ENCODE measurements around the gene SDCCAG8. TPM values are rescaled to one million over a fixed set of nuclear protein-coding genes. Genes with fewer than 3 reads are reported as not detected.

The SDCCAG8 gene
- total RNA-seq, 3 donors from 2014 or later (not counting 1 experiment from before 2014, with no cell fraction given): 17.8 to 28.3 (median 21.2) TPM

GRCh38 chr1:243543501-243543900, 287.7 kb downstream of the SDCCAG8 start:
- H3K27ac ChIP-seq (ENCODE audit: low read length): no peak overlapping the region
- H3K4me3 Mint-ChIP-seq: no peak overlapping the region
- H3K36me3 Mint-ChIP-seq: peaks cover 17% of the 10 kb centered on the region
- no CpG with 5 or more reads among the region's 2 CpGs for WGBS (ENCODE audit: insufficient coverage)
- no peaks in the 10 kb centered on the region for H3K9me3 Mint-ChIP-seq
- no peaks in the 10 kb centered on the region for H3K9me3 ChIP-seq (ENCODE audit: control insufficient read depth, insufficient read depth, low read length)
- no peak for ATAC-seq
- peaks cover 16% of the 10 kb centered on the region for H3K36me3 ChIP-seq (ENCODE audit: control insufficient read depth, insufficient read depth, low read length)
- no peak overlapping the region for H3K4me3 ChIP-seq (ENCODE audit: low read length)
- no peaks in the 10 kb centered on the region for H3K4me1 ChIP-seq (ENCODE audit: control insufficient read depth, insufficient read depth, low read length)
- H3K4me1 Mint-ChIP-seq: peaks cover 15 to 16% of the 10 kb centered on the region in 2 donors
- H3K27me3 Mint-ChIP-seq (ENCODE audit: low read depth in 2 of 2): no peaks in the 10 kb centered on the region
- DNase-seq: no peak
- TF ChIP-seq CTCF (IDR thresholded peaks at IDR 0.05): no peak
- no peaks in the 10 kb centered on the region for H3K27me3 ChIP-seq (ENCODE audit: control insufficient read depth, insufficient read depth, low read length)
- intact Hi-C loops (cut with micrococcal nuclease): no loop called here
- peak overlapping the region in 1 of 2 donors; percentile 18 for H3K27ac Mint-ChIP-seq

DNA sequence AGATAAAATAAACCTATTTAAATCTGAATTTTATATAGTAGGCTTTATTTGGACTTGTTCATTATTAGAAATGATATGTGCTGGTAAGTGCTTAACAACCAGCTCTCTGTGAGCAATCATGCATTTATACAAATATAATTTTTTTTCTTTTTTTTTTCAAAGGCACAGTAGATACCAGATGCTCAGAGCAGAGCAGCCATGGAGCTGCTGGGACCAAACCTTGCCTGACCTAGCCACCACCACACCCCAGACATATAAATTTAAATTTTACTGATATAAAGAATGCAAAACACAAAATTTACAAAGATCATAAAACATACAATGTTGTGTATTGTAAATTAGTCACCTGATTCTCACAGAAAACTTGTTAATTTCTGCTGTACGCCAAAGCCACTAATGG, 290.6 kb downstream of the SDCCAG8 start:
- Histone ChIP-seq H3K4me3 (ENCODE audit: low read length) (no peak overlapping the region), H3K9me3 (ENCODE audit: control insufficient read depth, insufficient read depth, low read length) (no peaks in the 10 kb centered on the region), H3K27ac (ENCODE audit: low read length) (no peak overlapping the region), H3K4me1 (ENCODE audit: control insufficient read depth, insufficient read depth, low read length) (no peaks in the 10 kb centered on the region), H3K27me3 (ENCODE audit: control insufficient read depth, insufficient read depth, low read length) (no peaks in the 10 kb centered on the region), H3K36me3 (ENCODE audit: control insufficient read depth, insufficient read depth, low read length) (peaks cover 21% of the 10 kb centered on the region)
- intact Hi-C loops (cut with micrococcal nuclease): no loop called here
- peaks cover 25 to 30% of the 10 kb centered on the region in 2 donors for H3K4me1 Mint-ChIP-seq
- WGBS (ENCODE audit: insufficient coverage): 0% methylated on average over 1 of the region's 1 CpG
- H3K4me3 Mint-ChIP-seq: no peak overlapping the region
- no peaks in the 10 kb centered on the region for H3K9me3 Mint-ChIP-seq
- peak overlapping the region in 1 of 2 donors; percentile 31 for H3K27ac Mint-ChIP-seq
- TF ChIP-seq CTCF (IDR thresholded peaks at IDR 0.05): no peak
- H3K27me3 Mint-ChIP-seq (ENCODE audit: low read depth in 2 of 2): no peaks in the 10 kb centered on the region
- ATAC-seq (no peak), DNase-seq (no peak)
- H3K36me3 Mint-ChIP-seq: peaks cover 12% of the 10 kb centered on the region

DNA sequence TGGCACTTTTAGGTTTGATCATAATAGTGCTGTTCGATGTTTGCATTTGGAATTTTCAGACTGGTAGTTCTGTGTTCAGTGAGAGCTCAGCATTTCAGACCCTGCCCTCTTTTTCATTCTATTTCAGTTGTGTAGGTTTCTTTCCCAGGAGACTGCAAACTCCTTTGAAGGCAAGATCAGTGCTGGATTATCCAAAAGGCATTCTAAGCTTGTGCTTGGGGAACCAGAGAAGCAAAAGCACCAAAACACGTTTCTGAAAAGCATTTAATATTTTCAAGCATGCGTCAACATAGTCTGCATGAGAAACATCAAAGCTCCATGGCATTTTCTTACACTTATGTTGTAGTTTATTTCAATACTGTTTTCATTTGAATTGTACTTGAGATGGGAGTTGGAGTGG, 292.1 kb downstream of the SDCCAG8 start:
- Mint-ChIP-seq H3K36me3 (peaks cover 10% of the 10 kb centered on the region), H3K4me3 (no peak overlapping the region), H3K27me3 (ENCODE audit: low read depth in 2 of 2) (no peaks in the 10 kb centered on the region), H3K9me3 (no peaks in the 10 kb centered on the region), H3K27ac (no peak overlapping the region), H3K4me1 (peaks cover 22 to 27% of the 10 kb centered on the region in 2 donors)
- no peaks in the 10 kb centered on the region for H3K4me1 ChIP-seq (ENCODE audit: control insufficient read depth, insufficient read depth, low read length)
- intact Hi-C loops (cut with micrococcal nuclease): no loop called here
- peaks cover 21% of the 10 kb centered on the region for H3K36me3 ChIP-seq (ENCODE audit: control insufficient read depth, insufficient read depth, low read length)
- no peaks in the 10 kb centered on the region for H3K27me3 ChIP-seq (ENCODE audit: control insufficient read depth, insufficient read depth, low read length)
- H3K9me3 ChIP-seq (ENCODE audit: control insufficient read depth, insufficient read depth, low read length): no peaks in the 10 kb centered on the region
- 95% methylated on average over 3 of the region's 3 CpGs for WGBS (ENCODE audit: insufficient coverage)
- DNase-seq (no peak), ATAC-seq (no peak)
- TF ChIP-seq CTCF (IDR thresholded peaks at IDR 0.05): no peak
- no peak overlapping the region for H3K4me3 ChIP-seq (ENCODE audit: low read length)
- H3K27ac ChIP-seq (ENCODE audit: low read length): no peak overlapping the region

- DNase-seq (no peak), ATAC-seq (no peak)
- no peaks in the 10 kb centered on the region for H3K27me3 Mint-ChIP-seq (ENCODE audit: low read depth in 2 of 2)
- no peak for TF ChIP-seq CTCF (IDR thresholded peaks at IDR 0.05)
- Histone ChIP-seq H3K9me3 (ENCODE audit: control insufficient read depth, insufficient read depth, low read length) (no peaks in the 10 kb centered on the region), H3K4me3 (ENCODE audit: low read length) (no peak overlapping the region), H3K27me3 (ENCODE audit: control insufficient read depth, insufficient read depth, low read length) (no peaks in the 10 kb centered on the region), H3K36me3 (ENCODE audit: control insufficient read depth, insufficient read depth, low read length) (peaks cover 16% of the 10 kb centered on the region), H3K27ac (ENCODE audit: low read length) (no peak overlapping the region), H3K4me1 (ENCODE audit: control insufficient read depth, insufficient read depth, low read length) (no peaks in the 10 kb centered on the region)
- H3K36me3 Mint-ChIP-seq: peaks cover 9% of the 10 kb centered on the region
- peaks cover 21 to 23% of the 10 kb centered on the region in 2 donors for H3K4me1 Mint-ChIP-seq
- H3K27ac Mint-ChIP-seq: no peak overlapping the region
- WGBS (ENCODE audit: insufficient coverage): no CpG with 5 or more reads among the region's 1 CpG
- no peak overlapping the region for H3K4me3 Mint-ChIP-seq
- intact Hi-C loops (cut with micrococcal nuclease): no loop called here
- no peaks in the 10 kb centered on the region for H3K9me3 Mint-ChIP-seq
Observed at GRCh38 chr1:243548516-243548915, 292.7 kb downstream of the SDCCAG8 start.

Data from natural killer cell (primary cell).